Placental epithelial cell (primary cell): Measurements from ENCODE around the gene TRAPPC6A. TPM values are rescaled to one million over a fixed set of nuclear protein-coding genes. Genes with fewer than 3 reads are reported as not detected.

ENCODE experiments used
- total RNA-seq: library from RNA; depleted of rRNA; stranded (reverse); fragments of >200 nt; gene quantifications from 2 replicates; pipeline ENCODE4 v1.2.3, GENCODE V29; 2012

Gene TRAPPC6A
- 9.9 and 27.5 TPM in 2 replicates for total RNA-seq

GRCh38 chr19:45177817-45178261 lies at the start of gene TRAPPC6A:
TRAPPC6A (minus strand) TSS chr19:45178237; CDS start chr19:45178218, 19 bp downstream.

GRCh38 chr19:45178262-45179071 lies 430 bp upstream of the TRAPPC6A start, which contains the start of gene BLOC1S3:
BLOC1S3 (plus strand) TSS chr19:45178784; CDS start chr19:45179297, 513 bp downstream.

GRCh38 chr19:45160870-45161737 lies 16.9 kb downstream of the TRAPPC6A start, which contains the start of gene NKPD1:
NKPD1 (minus strand) TSS chr19:45160982; CDS start chr19:45160150, 832 bp downstream.

Other genes starting within 250 kb of the TRAPPC6A start
- not detected in 2 replicates for gene APOC4, start 236.0 kb downstream of the TRAPPC6A start, total RNA-seq
- not detected in 2 replicates for gene APOC2, start 232.2 kb downstream of the TRAPPC6A start, total RNA-seq
- gene CLPTM1, start 222.9 kb downstream of the TRAPPC6A start, total RNA-seq: 52.4 and 63.6 TPM in 2 replicates
- gene RELB, start 176.8 kb downstream of the TRAPPC6A start, total RNA-seq: 2.4 and 3.8 TPM in 2 replicates
- 23.3 and 23.6 TPM in 2 replicates for gene CLASRP, start 139.2 kb downstream of the TRAPPC6A start, total RNA-seq
- 0.43 and 0.79 TPM in 2 replicates for gene ZNF296, start 101.8 kb downstream of the TRAPPC6A start, total RNA-seq
- 20.4 and 36.9 TPM in 2 replicates for gene GEMIN7, start 99.0 kb downstream of the TRAPPC6A start, total RNA-seq
- 34.2 and 42.2 TPM in 2 replicates for gene PPP1R37, start 85.1 kb downstream of the TRAPPC6A start, total RNA-seq
- 2.9 and 5.9 TPM in 2 replicates for gene NKPD1, start 17.3 kb downstream of the TRAPPC6A start, total RNA-seq
- 5.9 and 6.8 TPM in 2 replicates for gene BLOC1S3, start 547 bp upstream of the TRAPPC6A start, total RNA-seq
- 0.11 TPM in 1 of 2 replicates, not detected in the other for gene EXOC3L2, start 67.2 kb upstream of the TRAPPC6A start, total RNA-seq
- 8.9 and 18.1 TPM in 2 replicates for gene MARK4, start 73.0 kb upstream of the TRAPPC6A start, total RNA-seq
- gene CKM, start 144.6 kb upstream of the TRAPPC6A start, total RNA-seq: not detected in 2 replicates
- 33.4 and 39.1 TPM in 2 replicates for gene KLC3, start 162.5 kb upstream of the TRAPPC6A start, total RNA-seq
- gene ERCC2, start 192.3 kb upstream of the TRAPPC6A start, total RNA-seq: 14.5 and 17.9 TPM in 2 replicates
- 44.8 and 61.1 TPM in 2 replicates for gene PPP1R13L, start 226.8 kb upstream of the TRAPPC6A start, total RNA-seq
- 2.4 and 2.8 TPM in 2 replicates for gene POLR1G, start 228.4 kb upstream of the TRAPPC6A start, total RNA-seq
- gene ERCC1, start 245.7 kb upstream of the TRAPPC6A start, total RNA-seq: 69.3 and 73.0 TPM in 2 replicates